Caco-2 (cell line): Measurements from ENCODE around the gene ATP5ME. TPM values are rescaled to one million over a fixed set of nuclear protein-coding genes. Genes with fewer than 3 reads are reported as not detected.

Source experiments
- BruUV-seq: library from RNA; stranded (reverse); fragments of 400-500 nt; replicated peaks from 2 replicates; lab custom pipeline; 2021; lab: Mats Ljungman, UMichigan
- CTCF ChIA-PET: fragments of 300-600 bp; sonication (Branson Sonifier 250); formaldehyde crosslinking; loops from one replicate; lab custom pipeline; 2022; ENCODE audit warnings: antibody characterized with exemption; lab: Charles Lee
- POLR2A ChIA-PET: fragments of 300-600 bp; sonication (Branson Sonifier 250); formaldehyde crosslinking; loops from one replicate; lab custom pipeline; 2022; ENCODE audit warnings: antibody characterized with exemption; lab: Charles Lee
- DNase-seq, 2 experiments: peaks; one replicate each; pipeline versions ENCODE4 v3.0.0 to v3.0.0-alpha.2; 2020 to 2022
- H3K27me3 ChIP-seq: replicated peaks from 2 replicates; pipeline ENCODE4 v1.6.0; 2011; ENCODE audit warnings: low read length; ENCODE audit not compliant: control insufficient read depth, insufficient read depth
- H3K36me3 ChIP-seq: 2 replicates; pipeline ENCODE4 v1.5.1; 2011; ENCODE audit warnings: low read length; ENCODE audit not compliant: control insufficient read depth, insufficient read depth
- H3K4me1 ChIP-seq: fragments of 250-450 bp; sonication (Bioruptor Pico); 2 replicates; pipeline ENCODE4 v1.5.1; 2020; ENCODE audit warnings: mild to moderate bottlenecking
- H3K4me3 ChIP-seq: 2 replicates; pipeline ENCODE4 v1.5.1; 2011; ENCODE audit warnings: low read depth, mild to moderate bottlenecking, control low read depth, low read length
- H3K9me3 ChIP-seq: fragments of 250-450 bp; sonication (Bioruptor Pico); 2 replicates; pipeline ENCODE4 v1.5.1; 2020; ENCODE audit warnings: mild to moderate bottlenecking, moderate library complexity
- H3K27ac Mint-ChIP-seq: one replicate; pipeline ENCODE4 v1.8.0; 2022; ENCODE audit warnings: mixed read lengths; ENCODE audit not compliant: unreplicated experiment
- H3K27me3 Mint-ChIP-seq: one replicate; pipeline ENCODE4 v1.8.0; 2022; ENCODE audit warnings: mixed read lengths; ENCODE audit not compliant: insufficient read depth, unreplicated experiment
- H3K36me3 Mint-ChIP-seq: one replicate; pipeline ENCODE4 v1.8.0; 2022; ENCODE audit warnings: mild to moderate bottlenecking, mixed read lengths; ENCODE audit not compliant: insufficient read depth, unreplicated experiment
- H3K4me1 Mint-ChIP-seq: one replicate; pipeline ENCODE4 v1.8.0; 2022; ENCODE audit warnings: low read depth, mixed read lengths; ENCODE audit not compliant: unreplicated experiment
- H3K4me3 Mint-ChIP-seq: one replicate; pipeline ENCODE4 v1.8.0; 2022; ENCODE audit warnings: mild to moderate bottlenecking, moderate library complexity, mixed read lengths; ENCODE audit not compliant: unreplicated experiment
- H3K9me3 Mint-ChIP-seq: one replicate; pipeline ENCODE4 v1.8.0; 2022; ENCODE audit warnings: mixed read lengths; ENCODE audit not compliant: unreplicated experiment
- intact Hi-C: fragments of 100-400 bp; cut with micrococcal nuclease; formaldehyde crosslinking; loops from one replicate; pipeline ENCODE4 v1.10.0; 2022; ENCODE audit not compliant: unreplicated experiment
- total RNA-seq: library from RNA; stranded (reverse); gene quantifications from 2 replicates; pipeline ENCODE4 v1.2.3, GENCODE V29; 2022
- TF ChIP-seq, protein P1 (sequence below), 2 experiments: fragments of 200-600 bp in 1 of 2; IDR thresholded peaks; 1 replicate in 1 of 2; 2 replicates in 1 of 2; pipeline versions ENCODE4 v1.5.1 to v1.8.0; 2011 to 2022; ENCODE audit warnings: antibody characterized with exemption in 1 of 2, control low read depth in 1 of 2, inconsistent platforms in 1 of 2, low read depth in 1 of 2, low read length in 1 of 2, mild to moderate bottlenecking in 1 of 2, moderate library complexity in 1 of 2; ENCODE audit not compliant: insufficient read depth in 1 of 2, severe bottlenecking in 1 of 2, unreplicated experiment in 1 of 2

Gene ATP5ME
- total RNA-seq, 1 experiment from 2014 or later, result 244 TPM

DNA sequence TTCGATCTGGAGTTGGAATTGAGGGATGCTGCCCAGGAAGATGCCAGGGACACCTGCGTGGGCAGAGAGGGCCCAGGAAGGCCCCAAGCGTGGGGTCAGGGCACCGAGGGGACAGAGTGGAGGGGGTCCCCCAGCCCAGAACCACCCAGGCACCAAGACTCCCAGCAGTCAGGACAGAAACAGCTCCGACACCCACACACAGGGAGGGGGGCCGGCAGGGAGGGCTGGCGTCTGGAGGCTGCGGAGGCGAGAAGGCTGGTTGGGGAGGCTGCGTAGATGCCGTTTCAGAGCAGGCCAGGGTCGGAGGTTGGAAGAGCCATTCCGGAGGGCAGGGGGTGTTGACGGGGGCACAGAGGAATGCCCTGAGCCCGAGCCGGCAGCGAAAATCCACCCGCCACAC is 23.6 kb downstream of the ATP5ME start:
- DNase-seq, result no peak
- BruUV-seq, result no TSS peak
- peaks cover 6% of the 10 kb centered on the region for H3K9me3 Mint-ChIP-seq
- TF ChIP-seq, protein P1, sequence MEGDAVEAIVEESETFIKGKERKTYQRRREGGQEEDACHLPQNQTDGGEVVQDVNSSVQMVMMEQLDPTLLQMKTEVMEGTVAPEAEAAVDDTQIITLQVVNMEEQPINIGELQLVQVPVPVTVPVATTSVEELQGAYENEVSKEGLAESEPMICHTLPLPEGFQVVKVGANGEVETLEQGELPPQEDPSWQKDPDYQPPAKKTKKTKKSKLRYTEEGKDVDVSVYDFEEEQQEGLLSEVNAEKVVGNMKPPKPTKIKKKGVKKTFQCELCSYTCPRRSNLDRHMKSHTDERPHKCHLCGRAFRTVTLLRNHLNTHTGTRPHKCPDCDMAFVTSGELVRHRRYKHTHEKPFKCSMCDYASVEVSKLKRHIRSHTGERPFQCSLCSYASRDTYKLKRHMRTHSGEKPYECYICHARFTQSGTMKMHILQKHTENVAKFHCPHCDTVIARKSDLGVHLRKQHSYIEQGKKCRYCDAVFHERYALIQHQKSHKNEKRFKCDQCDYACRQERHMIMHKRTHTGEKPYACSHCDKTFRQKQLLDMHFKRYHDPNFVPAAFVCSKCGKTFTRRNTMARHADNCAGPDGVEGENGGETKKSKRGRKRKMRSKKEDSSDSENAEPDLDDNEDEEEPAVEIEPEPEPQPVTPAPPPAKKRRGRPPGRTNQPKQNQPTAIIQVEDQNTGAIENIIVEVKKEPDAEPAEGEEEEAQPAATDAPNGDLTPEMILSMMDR (IDR thresholded peaks at IDR 0.05; ENCODE audit: insufficient read depth in 1 of 2, low read depth in 1 of 2, low read length in 1 of 2, severe bottlenecking in 1 of 2, unreplicated experiment in 1 of 2), result no peak
- intact Hi-C loops, result no loop called here
- H3K36me3 ChIP-seq, result no peaks in the 10 kb centered on the region
- H3K36me3 Mint-ChIP-seq, result no peaks in the 10 kb centered on the region
- no peak overlapping the region for H3K4me3 Mint-ChIP-seq
- no peak overlapping the region for H3K4me3 ChIP-seq
- H3K27me3 Mint-ChIP-seq, result peaks cover 3% of the 10 kb centered on the region
- H3K9me3 ChIP-seq, result no peaks in the 10 kb centered on the region
- H3K4me1 Mint-ChIP-seq, result no peaks in the 10 kb centered on the region
- no peaks in the 10 kb centered on the region for H3K27me3 ChIP-seq
- POLR2A ChIA-PET, result no interaction called here
- CTCF ChIA-PET, result no interaction called here
- no peak overlapping the region for H3K27ac Mint-ChIP-seq
- H3K4me1 ChIP-seq, result no peaks in the 10 kb centered on the region

GRCh38 chr4:649751-650310 is 24.2 kb downstream of the ATP5ME start:
- POLR2A ChIA-PET, result no interaction called here
- intact Hi-C loops, result no loop called here
- Mint-ChIP-seq H3K4me3 (no peak overlapping the region), H3K27me3 (peaks cover 3% of the 10 kb centered on the region), H3K36me3 (no peaks in the 10 kb centered on the region), H3K9me3 (peaks cover 10% of the 10 kb centered on the region), H3K4me1 (no peaks in the 10 kb centered on the region), H3K27ac (no peak overlapping the region)
- no TSS peak for BruUV-seq
- TF ChIP-seq, protein P1 (IDR thresholded peaks at IDR 0.05; ENCODE audit: insufficient read depth in 1 of 2, low read depth in 1 of 2, low read length in 1 of 2, severe bottlenecking in 1 of 2, unreplicated experiment in 1 of 2), result no peak
- H3K4me1 ChIP-seq, result no peaks in the 10 kb centered on the region
- H3K36me3 ChIP-seq, result no peaks in the 10 kb centered on the region
- H3K27me3 ChIP-seq, result no peaks in the 10 kb centered on the region
- DNase-seq, result no peak
- CTCF ChIA-PET, result no interaction called here
- no peak overlapping the region for H3K4me3 ChIP-seq
- H3K9me3 ChIP-seq, result no peaks in the 10 kb centered on the region

- Histone ChIP-seq H3K27me3 (no peaks in the 10 kb centered on the region), H3K4me1 (no peaks in the 10 kb centered on the region), H3K4me3 (no peak overlapping the region), H3K36me3 (no peaks in the 10 kb centered on the region), H3K9me3 (no peaks in the 10 kb centered on the region)
- Mint-ChIP-seq H3K27ac (no peak overlapping the region), H3K9me3 (peaks cover 10% of the 10 kb centered on the region), H3K4me3 (no peak overlapping the region), H3K27me3 (peaks cover 3% of the 10 kb centered on the region), H3K4me1 (no peaks in the 10 kb centered on the region), H3K36me3 (no peaks in the 10 kb centered on the region)
- CTCF ChIA-PET, result no interaction called here
- POLR2A ChIA-PET, result no interaction called here
- TF ChIP-seq, protein P1 (IDR thresholded peaks at IDR 0.05; ENCODE audit: insufficient read depth in 1 of 2, low read depth in 1 of 2, low read length in 1 of 2, severe bottlenecking in 1 of 2, unreplicated experiment in 1 of 2), result no peak
- BruUV-seq, result no TSS peak
- intact Hi-C loops, result no loop called here
- DNase-seq, result no peak
Measured at GRCh38 chr4:649293-649625, 24.8 kb downstream of the ATP5ME start.
